Left hindlimb (tissue), 1 donor: ENCODE measurements around the gene P3R3URF.
"Not testable (repeated sequence)": the region's sequence is repeated elsewhere in the genome, so short reads cannot be mapped to it uniquely, and the experiment has no call there.

Experiments
- DNase-seq: peaks from one replicate; pipeline ENCODE4 v3.0.0-alpha.2; 2018

Gene P3R3URF

GRCh38 chr1:46176211-46176865 is at the start of gene P3R3URF:
Gene P3R3URF, minus strand, starts transcription at chr1:46176488. Its CDS starts 17 bp downstream, at chr1:46176471.
- DNase-seq = no peak

- no peak for DNase-seq
These were observed 48.7 kb upstream of the P3R3URF start for GRCh38 chr1:46224966-46225365.

- peak; percentile 52 for DNase-seq
These were observed 47.2 kb upstream of the P3R3URF start for GRCh38 chr1:46223472-46223943.

GRCh38 chr1:46223055-46223454 is 46.8 kb upstream of the P3R3URF start:
- DNase-seq = not testable (repeated sequence)

- DNase-seq = no peak
These were observed 45.5 kb upstream of the P3R3URF start for GRCh38 chr1:46221749-46222148.

- DNase-seq = no peak
These were observed 44.5 kb upstream of the P3R3URF start for GRCh38 chr1:46220808-46221207.

- no peak for DNase-seq
These were observed 43.5 kb upstream of the P3R3URF start for GRCh38 chr1:46219551-46220520.

GRCh38 chr1:46218443-46218842 is 42.2 kb upstream of the P3R3URF start:
- DNase-seq = no peak

GRCh38 chr1:46215504-46215903 is 39.2 kb upstream of the P3R3URF start:
- no peak for DNase-seq

GRCh38 chr1:46211051-46211450 is 34.8 kb upstream of the P3R3URF start:
- no peak for DNase-seq

- no peak for DNase-seq
These were observed 34.3 kb upstream of the P3R3URF start for GRCh38 chr1:46210561-46210960.

- DNase-seq = no peak
These were observed 30.1 kb upstream of the P3R3URF start for GRCh38 chr1:46206399-46206798.

GRCh38 chr1:46205791-46206190 is 29.5 kb upstream of the P3R3URF start:
- no peak for DNase-seq

GRCh38 chr1:46205141-46205540 is 28.9 kb upstream of the P3R3URF start:
- no peak for DNase-seq

- no peak for DNase-seq
These were observed 28.1 kb upstream of the P3R3URF start for GRCh38 chr1:46204406-46204742.

- DNase-seq = no peak
These were observed 27.6 kb upstream of the P3R3URF start for GRCh38 chr1:46203738-46204405.

- no peak for DNase-seq
These were observed 23.0 kb upstream of the P3R3URF start for GRCh38 chr1:46199233-46199749.

- DNase-seq = peak; percentile 82
These were observed 21.9 kb upstream of the P3R3URF start, which contains the start of gene POMGNT1 for GRCh38 chr1:46197964-46198811. Gene POMGNT1, minus strand, starts transcription at chr1:46198434. Its CDS starts 613 bp downstream, at chr1:46197821.

- no peak for DNase-seq
These were observed 21.3 kb upstream of the P3R3URF start for GRCh38 chr1:46197560-46197963.

GRCh38 chr1:46196609-46197008 is 20.3 kb upstream of the P3R3URF start:
- peak; percentile 13 for DNase-seq

- no peak for DNase-seq
These were observed 18.4 kb upstream of the P3R3URF start for GRCh38 chr1:46194641-46195193.
